H9 (cell line): ENCODE measurements around the gene PCBD2. TPM values are rescaled to one million over a fixed set of nuclear protein-coding genes. Genes with fewer than 3 reads are reported as not detected.

Experiments
- DNase-seq: peaks from one replicate; pipeline ENCODE4 v3.0.0-alpha.2; 2017
- H2AFZ ChIP-seq: one replicate; pipeline ENCODE4 v1.6.1; 2013; ENCODE audit warnings: mild to moderate bottlenecking, low read length, control low read depth, moderate library complexity
- H2AK5ac ChIP-seq: 2 replicates; pipeline ENCODE4 v1.6.1; 2013; ENCODE audit warnings: low read length, control low read depth, mixed read lengths; ENCODE audit not compliant: insufficient read length
- H2BK120ac ChIP-seq: one replicate; pipeline ENCODE4 v1.6.1; 2013; ENCODE audit warnings: low read depth, mild to moderate bottlenecking, low read length, control low read depth, inconsistent platforms; ENCODE audit not compliant: poor library complexity, severe bottlenecking
- H2BK12ac ChIP-seq: 2 replicates; pipeline ENCODE4 v1.6.1; 2013; ENCODE audit warnings: low read length, control low read depth, mixed read lengths, low read depth; ENCODE audit not compliant: insufficient read length
- H2BK15ac ChIP-seq: 2 replicates; pipeline ENCODE4 v1.6.1; 2013; ENCODE audit warnings: low read depth, low read length, control low read depth
- H2BK20ac ChIP-seq: one replicate; pipeline ENCODE4 v1.6.1; 2013; ENCODE audit warnings: low read depth, mild to moderate bottlenecking, low read length, control low read depth, inconsistent platforms; ENCODE audit not compliant: poor library complexity, severe bottlenecking
- H2BK5ac ChIP-seq: 2 replicates; pipeline ENCODE4 v1.6.1; 2013; ENCODE audit warnings: low read length, control low read depth, mixed read lengths; ENCODE audit not compliant: insufficient read length
- H3K14ac ChIP-seq: 2 replicates; pipeline ENCODE4 v1.6.1; 2013; ENCODE audit warnings: low read length, control low read depth; ENCODE audit not compliant: insufficient read depth
- H3K18ac ChIP-seq: 2 replicates; pipeline ENCODE4 v1.6.1; 2013; ENCODE audit warnings: low read depth, mild to moderate bottlenecking, mixed read lengths, low read length, control low read depth; ENCODE audit not compliant: insufficient read length
- H3K23ac ChIP-seq: 2 replicates; pipeline ENCODE4 v1.6.1; 2013; ENCODE audit warnings: low read length, control low read depth, mixed read lengths, low read depth; ENCODE audit not compliant: insufficient read length
- H3K23me2 ChIP-seq: 2 replicates; pipeline ENCODE4 v1.6.1; 2013; ENCODE audit warnings: low read depth, mild to moderate bottlenecking, mixed read lengths, low read length, control low read depth; ENCODE audit not compliant: insufficient read length, poor library complexity, severe bottlenecking
- H3K27ac ChIP-seq: 2 replicates; pipeline ENCODE4 v1.5.1; 2013; ENCODE audit warnings: low read length, control low read depth, mixed read lengths, low read depth; ENCODE audit not compliant: insufficient read length
- H3K27me3 ChIP-seq: 2 replicates; pipeline ENCODE4 v1.6.1; 2013; ENCODE audit warnings: low read length, control low read depth, inconsistent platforms; ENCODE audit not compliant: insufficient read depth
- H3K4ac ChIP-seq: 2 replicates; pipeline ENCODE4 v1.6.1; 2013; ENCODE audit warnings: low read depth, mild to moderate bottlenecking, control low read depth, inconsistent platforms, low read length, moderate library complexity
- H3K4me1 ChIP-seq: 2 replicates; pipeline ENCODE4 v1.6.1; 2013; ENCODE audit warnings: low read length, control low read depth, inconsistent platforms; ENCODE audit not compliant: insufficient read depth
- H3K4me2 ChIP-seq: 2 replicates; pipeline ENCODE4 v1.6.1; 2013; ENCODE audit warnings: low read length, control low read depth, mixed read lengths; ENCODE audit not compliant: insufficient read length, insufficient read depth
- H3K56ac ChIP-seq: 2 replicates; pipeline ENCODE4 v1.6.1; 2013; ENCODE audit warnings: low read depth, mild to moderate bottlenecking, mixed read lengths, low read length, control low read depth; ENCODE audit not compliant: insufficient read length
- H3K79me1 ChIP-seq: 2 replicates; pipeline ENCODE4 v1.6.1; 2013; ENCODE audit warnings: low read depth, mild to moderate bottlenecking, moderate library complexity, low read length, control low read depth, inconsistent platforms; ENCODE audit not compliant: insufficient read depth, poor library complexity, severe bottlenecking
- H3K79me2 ChIP-seq: 2 replicates; pipeline ENCODE4 v1.6.1; 2013; ENCODE audit warnings: low read length, control low read depth, inconsistent platforms; ENCODE audit not compliant: insufficient read depth
- H3K9ac ChIP-seq: 2 replicates; pipeline ENCODE4 v1.6.1; 2013; ENCODE audit warnings: low read length, control low read depth, mixed read lengths; ENCODE audit not compliant: insufficient read length; ENCODE audit errors: extremely low read depth
- H3K9me3 ChIP-seq: one replicate; pipeline ENCODE4 v1.6.1; 2013; ENCODE audit warnings: low read depth, low read length, inconsistent platforms; ENCODE audit not compliant: control insufficient read depth
- H3T11ph ChIP-seq: one replicate; pipeline ENCODE4 v1.6.1; 2013; ENCODE audit warnings: mild to moderate bottlenecking, low read length, control low read depth, inconsistent platforms
- H4K20me1 ChIP-seq: one replicate; pipeline ENCODE4 v1.6.1; 2013; ENCODE audit not compliant: control insufficient read depth, insufficient read length, insufficient read depth
- H4K5ac ChIP-seq: 2 replicates; pipeline ENCODE4 v1.6.1; 2013; ENCODE audit warnings: low read depth, mild to moderate bottlenecking, mixed read lengths, low read length, control low read depth; ENCODE audit not compliant: insufficient read length
- H4K8ac ChIP-seq: replicated peaks from 2 replicates; pipeline ENCODE4 v1.6.1; 2013; ENCODE audit warnings: low read length, control low read depth, mixed read lengths, low read depth; ENCODE audit not compliant: insufficient read length
- H4K91ac ChIP-seq: 2 replicates; pipeline ENCODE4 v1.6.1; 2013; ENCODE audit warnings: low read depth, mild to moderate bottlenecking, moderate library complexity, mixed read lengths, low read length, control low read depth; ENCODE audit not compliant: insufficient read length
- H3K27ac Mint-ChIP-seq, 3 experiments: 2 replicates in 2 of 3; 3 replicates in 1 of 3; pipeline ENCODE4 v1.8.0; 2020 to 2021; ENCODE audit warnings: mixed read lengths in 3 of 3, mild to moderate bottlenecking in 1 of 3, moderate library complexity in 1 of 3
- H3K27me3 Mint-ChIP-seq: 2 replicates; pipeline ENCODE4 v1.8.0; 2021; ENCODE audit warnings: low read depth, mild to moderate bottlenecking, moderate library complexity, mixed read lengths
- H3K36me3 Mint-ChIP-seq, 3 experiments: 2 replicates in 2 of 3; 3 replicates in 1 of 3; pipeline ENCODE4 v1.8.0; 2020 to 2021; ENCODE audit warnings: low read depth in 3 of 3, mixed read lengths in 3 of 3; ENCODE audit not compliant: insufficient read depth in 1 of 3
- H3K4me1 Mint-ChIP-seq, 2 experiments: 2 replicates each; pipeline ENCODE4 v1.8.0; 2020; ENCODE audit warnings: mixed read lengths in 2 of 2
- H3K4me3 Mint-ChIP-seq, 2 experiments: 2 replicates in 1 of 2; 3 replicates in 1 of 2; pipeline ENCODE4 v1.8.0; 2020 to 2021; ENCODE audit warnings: mild to moderate bottlenecking in 2 of 2, mixed read lengths in 2 of 2, moderate library complexity in 1 of 2
- H3K9me3 Mint-ChIP-seq, 2 experiments: 2 replicates in 1 of 2; 3 replicates in 1 of 2; pipeline ENCODE4 v1.8.0; 2020; ENCODE audit warnings: mild to moderate bottlenecking in 2 of 2, mixed read lengths in 2 of 2, moderate library complexity in 1 of 2
- WGBS: extraction: QIAGEN DNeasy Blood & Tissue Kit; methylation state at CpG from one replicate; pipeline ENCODE4 v1.1.7; 2013; ENCODE audit warnings: missing lambda C conversion rate, low lambda C conversion rate, mixed read lengths; ENCODE audit not compliant: insufficient read length; ENCODE audit errors: extremely low coverage; 5-methylcytosine and 5-hydroxymethylcytosine counted together
- total RNA-seq: library from RNA; stranded (reverse); gene quantifications from 2 replicates; pipeline ENCODE4 v1.2.1, GENCODE V29; 2021
- TF ChIP-seq, protein P1 (sequence below): fragments of 200-600 bp; sonication (generic); conservative IDR thresholded peaks from 3 replicates; pipeline ENCODE4 v1.8.0; 2021; ENCODE audit warnings: antibody characterized with exemption, mild to moderate bottlenecking

PCBD2 gene
- total RNA-seq, 1 experiment from 2014 or later = 11.9 TPM

DNA sequence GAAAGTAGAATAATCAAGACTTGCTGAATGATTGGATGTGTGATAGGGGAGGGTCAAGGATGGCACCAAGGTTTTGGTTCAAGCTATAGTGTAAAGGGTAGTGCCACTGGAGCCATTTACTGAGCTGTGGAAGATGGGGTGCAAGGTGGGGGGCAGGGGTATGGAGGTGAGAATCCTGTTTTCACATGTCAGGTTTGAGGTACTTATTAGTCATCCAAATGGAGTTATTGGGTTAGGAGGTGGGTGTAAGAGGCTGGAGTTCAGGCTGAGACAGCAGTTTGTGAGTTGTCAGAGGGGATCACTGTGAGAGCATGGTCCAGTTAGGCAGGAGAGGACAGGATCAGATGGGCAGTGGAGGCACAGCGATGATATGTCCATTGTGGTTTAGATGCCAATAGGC is 8.9 kb downstream of the PCBD2 start:
- H4K91ac ChIP-seq = no peak overlapping the region
- H3K23me2 ChIP-seq = no peaks in the 10 kb centered on the region
- WGBS = no CpG with 5 or more reads among the region's 1 CpG
- no peaks in the 10 kb centered on the region for H3K9me3 ChIP-seq
- no peak overlapping the region for H2BK5ac ChIP-seq
- no peaks in the 10 kb centered on the region for H3K79me1 ChIP-seq
- no peak overlapping the region for H3K18ac ChIP-seq
- H3K36me3 Mint-ChIP-seq = peaks cover 3 to 28% (median 13%) of the 10 kb centered on the region in 3 experiments; a peak in 5 of 7 replicates
- H3K23ac ChIP-seq = no peak overlapping the region
- no peak overlapping the region for H3K27ac ChIP-seq
- TF ChIP-seq, protein P1, sequence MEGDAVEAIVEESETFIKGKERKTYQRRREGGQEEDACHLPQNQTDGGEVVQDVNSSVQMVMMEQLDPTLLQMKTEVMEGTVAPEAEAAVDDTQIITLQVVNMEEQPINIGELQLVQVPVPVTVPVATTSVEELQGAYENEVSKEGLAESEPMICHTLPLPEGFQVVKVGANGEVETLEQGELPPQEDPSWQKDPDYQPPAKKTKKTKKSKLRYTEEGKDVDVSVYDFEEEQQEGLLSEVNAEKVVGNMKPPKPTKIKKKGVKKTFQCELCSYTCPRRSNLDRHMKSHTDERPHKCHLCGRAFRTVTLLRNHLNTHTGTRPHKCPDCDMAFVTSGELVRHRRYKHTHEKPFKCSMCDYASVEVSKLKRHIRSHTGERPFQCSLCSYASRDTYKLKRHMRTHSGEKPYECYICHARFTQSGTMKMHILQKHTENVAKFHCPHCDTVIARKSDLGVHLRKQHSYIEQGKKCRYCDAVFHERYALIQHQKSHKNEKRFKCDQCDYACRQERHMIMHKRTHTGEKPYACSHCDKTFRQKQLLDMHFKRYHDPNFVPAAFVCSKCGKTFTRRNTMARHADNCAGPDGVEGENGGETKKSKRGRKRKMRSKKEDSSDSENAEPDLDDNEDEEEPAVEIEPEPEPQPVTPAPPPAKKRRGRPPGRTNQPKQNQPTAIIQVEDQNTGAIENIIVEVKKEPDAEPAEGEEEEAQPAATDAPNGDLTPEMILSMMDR = no peak
- no peak overlapping the region for H2BK20ac ChIP-seq
- H3K14ac ChIP-seq = no peak overlapping the region; the same call in 1 of the 2 replicates
- no peaks in the 10 kb centered on the region for H3K9me3 Mint-ChIP-seq
- no peak overlapping the region for H3K4me2 ChIP-seq
- no peak overlapping the region for H4K5ac ChIP-seq
- H3K27me3 ChIP-seq = no peaks in the 10 kb centered on the region
- no peaks in the 10 kb centered on the region for H3K79me2 ChIP-seq
- no peak overlapping the region for H3K27ac Mint-ChIP-seq
- H3K4me3 Mint-ChIP-seq = no peak overlapping the region
- no peak overlapping the region for H2BK15ac ChIP-seq
- no peak overlapping the region for H2AK5ac ChIP-seq
- no peak overlapping the region for H3K4ac ChIP-seq
- no peak overlapping the region for H3K9ac ChIP-seq
- peaks cover 4% of the 10 kb centered on the region in 2 experiments; a peak in 2 of 4 replicates for H3K4me1 Mint-ChIP-seq
- DNase-seq = no peak
- no peak overlapping the region for H2BK12ac ChIP-seq
- H2BK120ac ChIP-seq = no peak overlapping the region
- H2AFZ ChIP-seq = no peak overlapping the region
- no peaks in the 10 kb centered on the region for H4K20me1 ChIP-seq
- H3K56ac ChIP-seq = no peak overlapping the region
- H4K8ac ChIP-seq = no peak overlapping the region
- H3K27me3 Mint-ChIP-seq = no peaks in the 10 kb centered on the region
- H3K4me1 ChIP-seq = no peaks in the 10 kb centered on the region
- no peak overlapping the region for H3T11ph ChIP-seq
